SHP77 treated with DMSO at 0.1 percent for 48 hours (cell line): ENCODE measurements around the gene NMNAT2.

ENCODE experiments used
- DNase-seq: peaks from one replicate; lab custom pipeline; 2025; lab: John Stamatoyannopoulos, UW

NMNAT2 gene

GRCh38 chr1:183365093-183365492 lies 53.1 kb downstream of the NMNAT2 start:
- no peak for DNase-seq

DNA sequence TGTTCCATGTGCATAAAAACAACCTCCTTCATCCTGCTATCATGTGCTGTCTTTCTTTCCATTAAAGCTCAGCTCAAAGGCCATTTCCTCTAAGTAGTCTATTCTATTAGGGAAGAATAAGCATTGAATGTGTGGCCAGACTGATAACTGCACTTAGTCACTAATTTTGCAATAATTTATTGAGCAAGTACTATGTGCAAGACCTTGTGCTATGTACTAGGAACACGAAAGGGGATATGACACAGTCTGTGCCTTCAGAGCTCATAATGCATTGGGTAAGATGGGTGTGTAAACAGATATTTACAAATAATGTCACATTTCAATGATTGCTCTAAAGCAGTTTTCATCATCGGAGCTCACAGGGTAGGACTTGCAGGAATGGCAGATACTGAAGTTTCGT lies 54.2 kb downstream of the NMNAT2 start:
- no peak for DNase-seq

GRCh38 chr1:183361081-183361480 lies 57.1 kb downstream of the NMNAT2 start:
- no peak for DNase-seq

DNA sequence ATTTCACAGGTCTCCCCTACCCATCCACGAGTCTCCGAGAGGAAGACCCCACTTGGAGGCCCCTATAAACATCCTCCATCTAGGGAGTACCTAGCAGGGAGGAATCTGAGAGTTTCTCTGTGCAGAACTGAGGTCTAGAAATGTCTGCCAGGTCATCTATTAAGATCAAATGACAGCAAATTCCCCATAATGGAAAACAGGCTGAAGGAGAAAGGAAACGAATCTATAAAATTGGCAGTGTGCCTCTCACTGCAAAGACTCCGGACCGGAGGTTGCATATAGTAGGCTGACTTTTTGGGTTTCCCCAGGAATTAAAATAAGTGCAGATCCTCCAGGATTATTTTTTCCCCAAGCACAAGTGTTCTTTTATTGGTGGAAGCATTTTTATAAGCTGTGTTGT lies 57.7 kb downstream of the NMNAT2 start:
- no peak for DNase-seq

DNA sequence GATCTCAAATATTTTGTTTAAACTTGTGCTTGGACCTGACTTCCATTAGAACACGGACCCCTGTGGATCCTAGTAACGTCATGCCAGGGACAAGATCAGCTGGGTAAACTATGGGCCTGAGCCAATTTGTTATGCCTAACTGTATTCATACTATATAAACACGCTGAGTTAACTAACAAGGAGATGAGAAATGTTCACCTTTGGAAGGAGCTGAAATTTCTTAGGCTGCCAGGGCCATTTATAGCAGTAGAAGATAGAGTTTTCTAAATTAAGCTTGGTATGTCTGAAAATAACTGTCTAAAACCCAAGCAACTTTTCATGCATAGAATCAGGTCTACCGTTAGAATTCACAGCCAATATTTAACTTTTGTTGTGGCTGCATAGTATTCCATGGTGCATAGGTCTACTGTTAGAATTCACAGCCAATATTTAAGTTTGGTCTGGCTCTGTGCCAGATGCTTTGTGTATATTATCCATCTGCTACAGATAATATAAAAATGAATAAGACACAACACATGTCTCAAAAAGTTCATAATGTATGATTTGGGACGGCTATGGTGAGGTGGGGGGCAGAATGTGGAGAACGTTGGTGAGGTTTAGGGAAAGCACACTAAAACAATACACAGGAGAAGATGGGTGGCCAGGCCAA lies 61.5 kb downstream of the NMNAT2 start:
- no peak for DNase-seq

DNA sequence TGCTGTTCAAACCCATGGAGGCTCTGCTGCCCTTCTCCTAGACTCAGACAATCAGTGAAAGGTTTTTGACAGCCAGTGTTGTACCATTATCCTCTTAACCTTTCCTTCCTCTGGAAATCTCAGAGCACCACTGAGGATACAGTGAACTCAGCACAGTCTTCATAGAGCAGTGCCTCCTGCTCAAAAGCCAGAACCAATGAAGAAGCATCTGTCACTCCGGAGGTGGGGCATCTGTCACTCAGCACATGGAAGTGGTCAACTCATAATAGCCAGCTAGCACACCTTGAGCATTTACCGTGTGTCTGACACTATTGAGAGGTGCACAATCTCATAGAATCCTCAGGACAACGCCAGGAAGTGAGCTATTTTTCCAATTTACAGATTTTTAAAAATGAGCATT lies 62.4 kb downstream of the NMNAT2 start:
- DNase-seq, result no peak

- DNase-seq, result no peak
These were observed 63.0 kb downstream of the NMNAT2 start for GRCh38 chr1:183355181-183355580.

DNA sequence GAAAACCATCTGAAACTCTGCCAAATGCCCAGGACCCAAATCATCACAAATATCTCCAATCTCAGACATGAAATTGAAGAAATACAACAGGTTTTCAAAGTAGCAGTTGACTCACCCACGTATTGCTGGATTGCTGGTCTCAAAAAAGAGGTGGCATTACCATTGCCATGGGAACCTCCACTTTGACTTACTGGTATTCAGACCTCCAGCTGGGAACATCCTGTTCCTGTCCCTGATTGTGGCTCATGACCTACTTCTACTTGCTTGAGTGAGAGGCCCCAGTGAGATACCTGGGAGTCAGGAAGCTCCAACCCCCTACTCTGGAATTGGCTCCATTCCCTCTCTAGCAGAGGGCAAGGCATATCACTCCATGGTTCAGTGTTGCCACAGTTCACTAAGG lies 64.6 kb downstream of the NMNAT2 start:
- no peak for DNase-seq

GRCh38 chr1:183349201-183349711 lies 68.9 kb downstream of the NMNAT2 start:
- no peak for DNase-seq

GRCh38 chr1:183346276-183346732 lies 71.9 kb downstream of the NMNAT2 start:
- no peak for DNase-seq

GRCh38 chr1:183339556-183340167 lies 78.5 kb downstream of the NMNAT2 start:
- no peak for DNase-seq

- DNase-seq, result peak; percentile 22
These were observed 87.0 kb downstream of the NMNAT2 start for GRCh38 chr1:183331091-183331742.

DNA sequence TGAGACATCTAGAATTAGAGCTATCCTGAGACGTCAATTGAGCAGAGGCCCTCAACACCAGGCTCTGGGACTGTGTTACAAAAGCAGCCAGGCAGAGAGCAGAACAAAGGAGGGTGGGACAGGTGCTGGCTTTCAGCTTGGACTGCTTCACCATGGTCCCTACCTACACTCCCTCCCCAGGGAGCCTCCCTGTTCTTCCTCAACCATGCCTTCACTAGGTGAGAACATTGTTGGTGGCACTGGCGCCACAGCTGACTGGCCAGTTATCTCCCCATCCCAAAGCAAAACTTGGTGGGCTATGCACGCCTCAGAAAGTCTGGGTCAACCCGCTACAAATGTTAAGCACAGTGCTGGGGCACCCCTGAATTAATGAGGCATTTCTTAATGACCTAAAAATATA lies 87.8 kb downstream of the NMNAT2 start:
- DNase-seq, result peak; percentile 31

GRCh38 chr1:183328371-183328770 lies 89.8 kb downstream of the NMNAT2 start:
- no peak for DNase-seq

GRCh38 chr1:183327434-183328290 lies 90.5 kb downstream of the NMNAT2 start:
- no peak for DNase-seq

DNA sequence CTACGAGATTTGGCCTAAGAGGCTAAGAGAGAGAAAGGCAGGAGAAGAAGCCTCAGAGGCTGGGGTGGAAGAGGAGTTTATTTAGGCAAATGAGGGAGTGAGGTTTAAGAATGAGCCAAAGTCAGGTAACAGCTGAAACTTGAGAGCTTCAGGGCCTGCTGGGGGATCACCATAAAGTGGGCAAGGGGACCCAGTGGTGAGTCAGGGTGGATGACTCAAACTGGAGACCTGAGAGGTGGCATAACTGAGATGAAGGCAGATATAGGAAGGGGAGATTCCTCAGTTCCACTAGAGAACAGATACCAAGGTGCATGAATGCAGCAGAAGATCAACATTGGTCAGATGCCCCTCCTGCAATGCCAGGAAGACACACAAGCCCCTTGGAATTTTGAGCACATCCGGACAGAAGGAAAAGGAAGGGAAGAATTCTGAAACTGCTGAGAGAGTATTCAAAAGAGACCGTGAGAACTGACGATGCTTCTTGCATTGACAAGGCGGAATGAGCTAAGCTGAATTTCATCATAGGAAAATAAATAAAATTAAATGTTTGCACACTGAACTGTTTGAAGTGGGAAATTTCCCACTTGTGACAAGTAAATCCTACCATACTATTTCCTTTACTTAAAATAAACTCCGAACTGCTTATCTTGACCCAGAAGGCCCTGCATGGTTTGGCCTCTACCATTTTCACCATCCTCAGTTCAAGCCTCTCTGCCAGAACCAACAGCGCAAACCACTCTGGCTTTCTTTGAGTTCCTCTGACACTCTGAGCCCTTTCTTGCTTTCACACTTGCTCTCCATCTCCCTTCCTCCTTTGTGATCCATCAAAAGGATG lies 94.1 kb downstream of the NMNAT2 start:
- DNase-seq, result no peak

DNA sequence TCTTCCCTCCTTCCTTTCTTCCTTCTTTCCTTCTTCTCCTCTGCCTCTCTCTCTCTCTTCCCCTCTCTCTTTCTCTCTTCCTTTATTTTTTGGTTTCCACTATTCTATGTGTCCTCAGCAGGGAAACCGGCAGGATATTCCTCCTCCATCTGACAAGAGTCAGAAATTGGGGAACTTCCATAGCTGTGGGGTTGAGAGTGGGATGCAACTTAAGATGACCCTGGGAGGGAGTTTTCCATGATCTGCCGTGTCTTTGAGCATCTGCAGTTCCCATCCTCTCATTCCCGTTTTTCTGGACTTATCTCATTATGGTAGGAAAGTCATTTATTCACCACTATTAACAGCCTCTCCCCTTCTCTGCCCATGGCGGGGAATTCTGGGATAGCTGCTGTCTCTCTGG lies 98.6 kb downstream of the NMNAT2 start:
- no peak for DNase-seq

GRCh38 chr1:183319051-183319450 lies 99.1 kb downstream of the NMNAT2 start:
- no peak for DNase-seq

GRCh38 chr1:183318433-183318832 lies 99.7 kb downstream of the NMNAT2 start:
- peak; percentile 13 for DNase-seq

DNA sequence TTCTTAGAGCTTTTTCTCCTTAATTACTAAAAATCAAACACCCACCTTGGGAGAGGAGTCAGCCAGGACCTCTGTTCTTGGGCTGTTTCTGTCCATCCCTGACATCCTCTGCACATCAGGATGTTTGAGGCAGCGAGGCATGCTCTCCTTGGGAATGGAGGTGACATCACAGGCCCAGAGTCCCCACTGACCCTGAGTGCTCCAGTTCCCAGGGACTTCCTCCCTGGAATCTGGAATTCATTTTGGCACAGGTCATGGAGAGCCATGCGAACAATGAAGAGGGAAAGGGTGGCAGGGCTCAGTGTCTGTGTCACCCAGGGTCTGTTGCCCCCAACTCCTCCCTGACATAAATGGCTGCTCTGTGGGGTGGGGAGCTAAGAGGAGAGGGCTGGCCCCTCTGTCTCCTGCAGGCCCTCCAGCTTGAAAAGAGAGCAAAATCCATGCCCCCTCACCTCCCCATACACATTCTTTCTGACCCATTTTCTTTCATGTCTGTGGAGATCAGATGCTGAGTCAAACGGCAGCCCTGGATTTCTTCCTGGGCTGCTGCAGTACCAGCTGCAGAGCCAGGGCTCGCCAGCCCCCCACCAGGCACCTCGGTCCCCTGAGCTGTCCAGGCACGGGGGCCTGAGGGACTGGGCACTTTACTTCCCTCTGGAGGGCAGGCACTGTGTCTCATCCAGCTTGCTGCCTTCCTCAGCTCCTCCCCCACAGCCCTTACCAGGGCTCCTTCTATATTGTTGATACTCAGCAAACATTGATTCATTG lies 102.0 kb downstream of the NMNAT2 start:
- DNase-seq, result no peak

GRCh38 chr1:183313063-183313462 lies 105.1 kb downstream of the NMNAT2 start:
- DNase-seq, result no peak
